GM18868 (cell line): ENCODE results near the gene KIAA0930.
"Not testable (repeated sequence)": the region's sequence is repeated elsewhere in the genome, so short reads cannot be mapped to it uniquely, and the experiment has no call there.

ENCODE experiments used
- ATAC-seq: cut with Tn5 transposase; IDR thresholded peaks from one replicate; pipeline ENCODE4 v1.9.1; 2021; ENCODE audit warnings: mild to moderate bottlenecking, moderate library complexity; ENCODE audit not compliant: unreplicated experiment

KIAA0930 gene

GRCh38 chr22:45263463-45264269 is 23.0 kb upstream of the KIAA0930 start:
- ATAC-seq, result peak; percentile 83

GRCh38 chr22:45262931-45263462 is 22.3 kb upstream of the KIAA0930 start:
- ATAC-seq, result peak; percentile 38

- no peak for ATAC-seq
Measured at GRCh38 chr22:45262195-45262930, 21.7 kb upstream of the KIAA0930 start.

GRCh38 chr22:45261407-45262088 is 20.9 kb upstream of the KIAA0930 start:
- no peak for ATAC-seq

- not testable (repeated sequence) for ATAC-seq
Measured at GRCh38 chr22:45260395-45260759, 19.7 kb upstream of the KIAA0930 start.

GRCh38 chr22:45259754-45260394 is 19.2 kb upstream of the KIAA0930 start:
- no peak for ATAC-seq

GRCh38 chr22:45257941-45258340 is 17.2 kb upstream of the KIAA0930 start:
- not testable (repeated sequence) for ATAC-seq

- peak; percentile 66 for ATAC-seq
Measured at GRCh38 chr22:45254789-45255278, 14.1 kb upstream of the KIAA0930 start.

GRCh38 chr22:45254388-45254787 is 13.7 kb upstream of the KIAA0930 start:
- no peak for ATAC-seq

- ATAC-seq, result no peak
Measured at GRCh38 chr22:45253039-45253641, 12.4 kb upstream of the KIAA0930 start.

GRCh38 chr22:45251825-45252224 is 11.1 kb upstream of the KIAA0930 start:
- ATAC-seq, result no peak

- no peak for ATAC-seq
Measured at GRCh38 chr22:45248832-45249561, 8.3 kb upstream of the KIAA0930 start.

- ATAC-seq, result no peak
Measured at GRCh38 chr22:45246060-45246985, 5.6 kb upstream of the KIAA0930 start.

- no peak for ATAC-seq
Measured at GRCh38 chr22:45244916-45245315, 4.2 kb upstream of the KIAA0930 start.

GRCh38 chr22:45242778-45243191 is 2.1 kb upstream of the KIAA0930 start:
- ATAC-seq, result no peak

- ATAC-seq, result no peak
Measured at GRCh38 chr22:45240104-45240809, 437 bp downstream of the KIAA0930 start.

- no peak for ATAC-seq
Measured at GRCh38 chr22:45239681-45240051, 1.0 kb downstream of the KIAA0930 start.
